HepG2 (cell line): ENCODE data around the gene CCDC87. TPM values are rescaled to one million over a fixed set of nuclear protein-coding genes. Genes with fewer than 3 reads are reported as not detected.
A peak's percentile ranks its signal among the peaks of the same experiment; 100 is the strongest.

Experiments
- ATF1 ChIP-seq: IDR thresholded peaks from 2 replicates; pipeline ENCODE4 v1.6.1; 2016; ENCODE audit warnings: mild to moderate bottlenecking, control low read depth
- ESRRA ChIP-seq: sonication (generic); formaldehyde crosslinking; IDR thresholded peaks from 2 replicates; pipeline ENCODE4 v1.5.1; 2020; ENCODE audit warnings: mild to moderate bottlenecking, low read depth, missing genetic modification reagents
- HNRNPUL1 ChIP-seq: fragments of 200-400 bp; formaldehyde crosslinking; IDR thresholded peaks from 2 replicates; pipeline ENCODE4 v1.6.1; 2017; ENCODE audit warnings: low read depth, mild to moderate bottlenecking, low read length, moderate library complexity
- ISL2 ChIP-seq: sonication (generic); formaldehyde crosslinking; IDR thresholded peaks from 2 replicates; pipeline ENCODE4 v1.5.0; 2020; ENCODE audit warnings: missing genetic modification reagents
- KMT2B ChIP-seq: IDR thresholded peaks from 2 replicates; pipeline ENCODE4 v1.6.1; 2016; ENCODE audit warnings: missing genetic modification reagents, missing compliant biosample characterization
- MAFF ChIP-seq: IDR thresholded peaks from 2 replicates; pipeline ENCODE4 v1.6.1; 2011; ENCODE audit warnings: low read depth, low read length, improper control_type of control experiment
- MYNN ChIP-seq: sonication (generic); formaldehyde crosslinking; IDR thresholded peaks from 2 replicates; pipeline ENCODE4 v1.4.0; 2020; ENCODE audit warnings: mild to moderate bottlenecking, low read depth, missing genetic modification reagents
- NR2F1 ChIP-seq, 2 experiments: fragments of 450-650 bp in 1 of 2; formaldehyde crosslinking in 1 of 2; IDR thresholded peaks; 2 replicates each; pipeline versions ENCODE4 v1.5.0 to v1.6.1; 2016 to 2020; ENCODE audit warnings: mild to moderate bottlenecking in 1 of 2, missing compliant biosample characterization in 1 of 2, missing genetic modification reagents in 1 of 2, moderate library complexity in 1 of 2
- SRY ChIP-seq: sonication (generic); formaldehyde crosslinking; IDR thresholded peaks from 2 replicates; pipeline ENCODE4 v1.8.0; 2022; ENCODE audit warnings: mild to moderate bottlenecking, missing genetic modification reagents
- TP53 ChIP-seq: sonication (generic); formaldehyde crosslinking; conservative IDR thresholded peaks from 2 replicates; pipeline ENCODE4 v1.4.0; 2020; ENCODE audit warnings: missing genetic modification reagents
- ZBTB20 ChIP-seq: sonication (generic); formaldehyde crosslinking; IDR thresholded peaks from 2 replicates; pipeline ENCODE4 v1.8.1; 2023; ENCODE audit warnings: missing genetic modification reagents, low read depth, mild to moderate bottlenecking, borderline replicate concordance
- ZNF180 ChIP-seq: sonication (generic); formaldehyde crosslinking; IDR thresholded peaks from 2 replicates; pipeline ENCODE4 v1.4.0; 2020; ENCODE audit warnings: low read depth, missing genetic modification reagents, borderline replicate concordance
- ZNF20 ChIP-seq: sonication (generic); formaldehyde crosslinking; IDR thresholded peaks from 2 replicates; pipeline ENCODE4 v1.4.0; 2020; ENCODE audit warnings: mild to moderate bottlenecking, moderate library complexity, missing genetic modification reagents
- ZNF75D ChIP-seq: sonication (generic); formaldehyde crosslinking; IDR thresholded peaks from 2 replicates; pipeline ENCODE4 v1.8.1; 2023; ENCODE audit warnings: missing genetic modification reagents, mild to moderate bottlenecking, borderline replicate concordance
- polyA plus RNA-seq, 8 experiments: library from polyadenylated mRNA; depleted of rRNA in 3 of 8; stranded (reverse) in 7 of 8; unstranded in 1 of 8; fragments of >200 nt; fragmentation: Illumina TruSeq in 4 of 8; extraction: Trizol in 4 of 8; gene quantifications; 2 replicates each; pipeline versions ENCODE4 v1.2.1 to v1.2.3, GENCODE V29; 2011 to 2016; ENCODE audit warnings: low read depth in 4 of 8, missing spikeins in 1 of 8, mixed read lengths in 1 of 8; ENCODE audit not compliant: insufficient read depth in 1 of 8
- total RNA-seq, 5 experiments: library from RNA; depleted of rRNA; stranded (reverse); fragments of >200 nt; fragmentation: Illumina TruSeq; extraction: Trizol; gene quantifications; 2 replicates each; pipeline ENCODE4 v1.2.3, GENCODE V29; 2016; ENCODE audit warnings: low read depth in 1 of 5
- TF ChIP-seq, protein P1 (sequence below): sonication (generic); formaldehyde crosslinking; IDR thresholded peaks from 2 replicates; pipeline ENCODE4 v1.4.0; 2020; ENCODE audit warnings: missing genetic modification reagents, borderline replicate concordance
- TF ChIP-seq, protein P2 (sequence below): sonication (generic); formaldehyde crosslinking; IDR thresholded peaks from 2 replicates; pipeline ENCODE4 v1.4.0; 2020; ENCODE audit warnings: missing genetic modification reagents, borderline replicate concordance
- TF ChIP-seq, protein P3 (sequence below): sonication (generic); formaldehyde crosslinking; IDR thresholded peaks from 2 replicates; pipeline ENCODE4 v1.4.0; 2020; ENCODE audit warnings: mild to moderate bottlenecking, missing genetic modification reagents
- TF ChIP-seq, protein P4 (sequence below): IDR thresholded peaks from 2 replicates; pipeline ENCODE4 v1.6.1; 2012; ENCODE audit warnings: inconsistent platforms
- TF ChIP-seq, protein P5 (sequence below): sonication (generic); formaldehyde crosslinking; IDR thresholded peaks from 2 replicates; pipeline ENCODE4 v1.4.0; 2020; ENCODE audit warnings: missing genetic modification reagents
- TF ChIP-seq, protein P6 (sequence below): sonication (generic); formaldehyde crosslinking; IDR thresholded peaks from 2 replicates; pipeline ENCODE4 v1.8.1; 2023; ENCODE audit warnings: mild to moderate bottlenecking, inconsistent platforms, moderate library complexity, missing genetic modification reagents, borderline replicate concordance
- TF ChIP-seq, protein P7 (sequence below): sonication (generic); formaldehyde crosslinking; IDR thresholded peaks from 2 replicates; pipeline ENCODE4 v1.5.0; 2020; ENCODE audit warnings: missing genetic modification reagents

CCDC87 gene
- total and polyA plus RNA-seq, 2 of the 13 experiments (the other 11 are each of a cell fraction or from before 2014, with no cell fraction given), result 0.05 to 0.42 TPM

DNA sequence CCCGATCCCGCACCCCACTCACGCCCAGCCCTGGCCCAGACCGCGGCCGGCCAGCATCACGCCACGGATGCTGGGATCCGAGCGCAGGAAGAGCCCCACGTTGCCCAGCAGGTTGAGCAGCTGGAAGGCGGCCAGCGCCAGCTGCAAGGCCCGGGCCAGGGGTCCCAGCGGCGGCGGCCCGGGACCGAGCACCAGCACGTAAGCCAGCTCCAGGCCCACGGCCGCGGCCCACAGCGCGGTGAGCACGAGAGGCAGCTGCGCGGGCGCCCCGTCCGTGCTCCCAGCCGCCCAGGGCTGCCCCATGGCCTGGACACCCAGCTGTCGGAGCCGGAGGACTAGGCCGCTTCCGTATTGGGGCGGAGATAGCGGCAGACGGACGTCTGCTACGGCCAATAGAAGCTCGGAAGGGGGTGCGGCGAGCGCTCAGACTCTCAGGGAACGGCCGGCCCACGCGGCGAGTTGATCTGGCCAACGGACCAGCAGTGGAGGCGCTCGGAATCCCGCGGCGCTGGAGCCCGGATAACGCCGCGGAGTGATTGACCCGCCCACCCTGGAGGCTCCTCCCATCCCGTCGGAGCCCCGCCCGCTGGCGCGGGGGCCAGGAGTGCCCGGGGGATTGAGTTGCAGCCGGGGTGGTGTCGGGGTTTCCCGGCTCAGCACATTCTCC lies 47.0 kb downstream of the CCDC87 start, which contains the start of gene ZDHHC24 (continued):
- TF ChIP-seq, protein P1, sequence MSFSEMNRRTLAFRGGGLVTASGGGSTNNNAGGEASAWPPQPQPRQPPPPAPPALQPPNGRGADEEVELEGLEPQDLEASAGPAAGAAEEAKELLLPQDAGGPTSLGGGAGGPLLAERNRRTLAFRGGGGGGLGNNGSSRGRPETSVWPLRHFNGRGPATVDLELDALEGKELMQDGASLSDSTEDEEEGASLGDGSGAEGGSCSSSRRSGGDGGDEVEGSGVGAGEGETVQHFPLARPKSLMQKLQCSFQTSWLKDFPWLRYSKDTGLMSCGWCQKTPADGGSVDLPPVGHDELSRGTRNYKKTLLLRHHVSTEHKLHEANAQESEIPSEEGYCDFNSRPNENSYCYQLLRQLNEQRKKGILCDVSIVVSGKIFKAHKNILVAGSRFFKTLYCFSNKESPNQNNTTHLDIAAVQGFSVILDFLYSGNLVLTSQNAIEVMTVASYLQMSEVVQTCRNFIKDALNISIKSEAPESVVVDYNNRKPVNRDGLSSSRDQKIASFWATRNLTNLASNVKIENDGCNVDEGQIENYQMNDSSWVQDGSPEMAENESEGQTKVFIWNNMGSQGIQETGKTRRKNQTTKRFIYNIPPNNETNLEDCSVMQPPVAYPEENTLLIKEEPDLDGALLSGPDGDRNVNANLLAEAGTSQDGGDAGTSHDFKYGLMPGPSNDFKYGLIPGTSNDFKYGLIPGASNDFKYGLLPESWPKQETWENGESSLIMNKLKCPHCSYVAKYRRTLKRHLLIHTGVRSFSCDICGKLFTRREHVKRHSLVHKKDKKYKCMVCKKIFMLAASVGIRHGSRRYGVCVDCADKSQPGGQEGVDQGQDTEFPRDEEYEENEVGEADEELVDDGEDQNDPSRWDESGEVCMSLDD (CRISPR knock-in tag), result peak; percentile 22; the same call in 1 of the 2 replicates
- TF ChIP-seq ATF1 (CRISPR knock-in tag) (no peak), HNRNPUL1 (no peak), MAFF (no peak), TP53 (CRISPR knock-in tag) (no peak), ZNF20 (no peak), ZNF75D (CRISPR knock-in tag) (no peak), KMT2B (CRISPR knock-in tag) (0 out of 2 replicates have a peak, but pooled peaks have one; percentile 24), ZBTB20 (CRISPR knock-in tag) (no peak), ISL2 (no peak), ESRRA (CRISPR knock-in tag) (no peak), NR2F1 (CRISPR knock-in tag; IDR thresholded peaks at IDR 0.05) (no peak), MYNN (CRISPR knock-in tag) (no peak), ZNF180 (CRISPR knock-in tag) (no peak), SRY (peak; percentile 59; the same call in 1 of the 2 replicates)
- TF ChIP-seq, protein P2, sequence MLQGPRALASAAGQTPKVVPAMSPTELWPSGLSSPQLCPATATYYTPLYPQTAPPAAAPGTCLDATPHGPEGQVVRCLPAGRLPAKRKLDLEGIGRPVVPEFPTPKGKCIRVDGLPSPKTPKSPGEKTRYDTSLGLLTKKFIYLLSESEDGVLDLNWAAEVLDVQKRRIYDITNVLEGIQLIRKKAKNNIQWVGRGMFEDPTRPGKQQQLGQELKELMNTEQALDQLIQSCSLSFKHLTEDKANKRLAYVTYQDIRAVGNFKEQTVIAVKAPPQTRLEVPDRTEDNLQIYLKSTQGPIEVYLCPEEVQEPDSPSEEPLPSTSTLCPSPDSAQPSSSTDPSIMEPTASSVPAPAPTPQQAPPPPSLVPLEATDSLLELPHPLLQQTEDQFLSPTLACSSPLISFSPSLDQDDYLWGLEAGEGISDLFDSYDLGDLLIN (CRISPR knock-in tag), result 0 out of 2 replicates have a peak, but pooled peaks have one; percentile 17
- TF ChIP-seq, protein P3, sequence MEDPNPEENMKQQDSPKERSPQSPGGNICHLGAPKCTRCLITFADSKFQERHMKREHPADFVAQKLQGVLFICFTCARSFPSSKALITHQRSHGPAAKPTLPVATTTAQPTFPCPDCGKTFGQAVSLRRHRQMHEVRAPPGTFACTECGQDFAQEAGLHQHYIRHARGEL (CRISPR knock-in tag), result no peak
- TF ChIP-seq, protein P4, sequence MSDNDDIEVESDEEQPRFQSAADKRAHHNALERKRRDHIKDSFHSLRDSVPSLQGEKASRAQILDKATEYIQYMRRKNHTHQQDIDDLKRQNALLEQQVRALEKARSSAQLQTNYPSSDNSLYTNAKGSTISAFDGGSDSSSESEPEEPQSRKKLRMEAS, result no peak; the same call in none of the 2 replicates
- TF ChIP-seq, protein P5, sequence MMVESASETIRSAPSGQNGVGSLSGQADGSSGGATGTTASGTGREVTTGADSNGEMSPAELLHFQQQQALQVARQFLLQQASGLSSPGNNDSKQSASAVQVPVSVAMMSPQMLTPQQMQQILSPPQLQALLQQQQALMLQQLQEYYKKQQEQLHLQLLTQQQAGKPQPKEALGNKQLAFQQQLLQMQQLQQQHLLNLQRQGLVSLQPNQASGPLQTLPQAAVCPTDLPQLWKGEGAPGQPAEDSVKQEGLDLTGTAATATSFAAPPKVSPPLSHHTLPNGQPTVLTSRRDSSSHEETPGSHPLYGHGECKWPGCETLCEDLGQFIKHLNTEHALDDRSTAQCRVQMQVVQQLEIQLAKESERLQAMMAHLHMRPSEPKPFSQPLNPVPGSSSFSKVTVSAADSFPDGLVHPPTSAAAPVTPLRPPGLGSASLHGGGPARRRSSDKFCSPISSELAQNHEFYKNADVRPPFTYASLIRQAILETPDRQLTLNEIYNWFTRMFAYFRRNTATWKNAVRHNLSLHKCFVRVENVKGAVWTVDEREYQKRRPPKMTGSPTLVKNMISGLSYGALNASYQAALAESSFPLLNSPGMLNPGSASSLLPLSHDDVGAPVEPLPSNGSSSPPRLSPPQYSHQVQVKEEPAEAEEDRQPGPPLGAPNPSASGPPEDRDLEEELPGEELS (CRISPR knock-in tag), result no peak
- TF ChIP-seq, protein P6, sequence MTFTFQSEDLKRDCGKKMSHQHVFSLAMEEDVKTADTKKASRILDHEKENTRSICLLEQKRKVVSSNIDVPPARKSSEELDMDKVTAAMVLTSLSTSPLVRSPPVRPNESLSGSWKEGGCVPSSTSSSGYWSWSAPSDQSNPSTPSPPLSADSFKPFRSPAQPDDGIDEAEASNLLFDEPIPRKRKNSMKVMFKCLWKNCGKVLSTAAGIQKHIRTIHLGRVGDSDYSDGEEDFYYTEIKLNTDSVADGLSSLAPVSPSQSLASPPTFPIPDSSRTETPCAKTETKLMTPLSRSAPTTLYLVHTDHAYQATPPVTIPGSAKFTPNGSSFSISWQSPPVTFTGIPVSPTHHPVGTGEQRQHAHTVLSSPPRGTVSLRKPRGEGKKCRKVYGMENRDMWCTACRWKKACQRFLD (CRISPR knock-in tag), result no peak
- TF ChIP-seq, protein P7, sequence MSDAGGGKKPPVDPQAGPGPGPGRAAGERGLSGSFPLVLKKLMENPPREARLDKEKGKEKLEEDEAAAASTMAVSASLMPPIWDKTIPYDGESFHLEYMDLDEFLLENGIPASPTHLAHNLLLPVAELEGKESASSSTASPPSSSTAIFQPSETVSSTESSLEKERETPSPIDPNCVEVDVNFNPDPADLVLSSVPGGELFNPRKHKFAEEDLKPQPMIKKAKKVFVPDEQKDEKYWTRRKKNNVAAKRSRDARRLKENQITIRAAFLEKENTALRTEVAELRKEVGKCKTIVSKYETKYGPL (CRISPR knock-in tag), result no peak
